ENCODE measurements around the gene DLGAP4.

DLGAP4 gene

GRCh38 chr20:36573103-36573797 lies 267.1 kb downstream of the DLGAP4 start, which contains the start of gene TGIF2:
Gene TGIF2 (plus strand): TSS chr20:36573597. CDS start chr20:36578775, 5,178 bp downstream.
- Histone ChIP-seq H3K4me3 (ENCODE audit: low read length in 2 of 2) (peak within 1 kb of the TSS; percentile 69 to 71), H3K27ac (ENCODE audit: low read depth in 2 of 2, low read length in 2 of 2) (peak within 1 kb of the TSS; percentile 78 to 83), H3K27me3 (ENCODE audit: control insufficient read depth in 2 of 2, insufficient read depth in 2 of 2, low read length in 2 of 2) (no peaks in the 10 kb centered on the region), H3K4me1 (ENCODE audit: control insufficient read depth in 2 of 2, insufficient read depth in 2 of 2, low read length in 2 of 2) (peaks cover 7 to 13% of the 10 kb centered on the region in 2 donors), H3K9ac (ENCODE audit: low read depth in 1 of 2, low read length in 2 of 2) (peak within 1 kb of the TSS; percentile 74 to 76), H3K9me3 (ENCODE audit: control insufficient read depth in 2 of 2, low read length in 2 of 2) (no peaks in the 10 kb centered on the region), H3K36me3 (ENCODE audit: control insufficient read depth in 2 of 2, insufficient read depth in 2 of 2, low read length in 2 of 2) (no peaks in the 10 kb centered on the region)

DNA sequence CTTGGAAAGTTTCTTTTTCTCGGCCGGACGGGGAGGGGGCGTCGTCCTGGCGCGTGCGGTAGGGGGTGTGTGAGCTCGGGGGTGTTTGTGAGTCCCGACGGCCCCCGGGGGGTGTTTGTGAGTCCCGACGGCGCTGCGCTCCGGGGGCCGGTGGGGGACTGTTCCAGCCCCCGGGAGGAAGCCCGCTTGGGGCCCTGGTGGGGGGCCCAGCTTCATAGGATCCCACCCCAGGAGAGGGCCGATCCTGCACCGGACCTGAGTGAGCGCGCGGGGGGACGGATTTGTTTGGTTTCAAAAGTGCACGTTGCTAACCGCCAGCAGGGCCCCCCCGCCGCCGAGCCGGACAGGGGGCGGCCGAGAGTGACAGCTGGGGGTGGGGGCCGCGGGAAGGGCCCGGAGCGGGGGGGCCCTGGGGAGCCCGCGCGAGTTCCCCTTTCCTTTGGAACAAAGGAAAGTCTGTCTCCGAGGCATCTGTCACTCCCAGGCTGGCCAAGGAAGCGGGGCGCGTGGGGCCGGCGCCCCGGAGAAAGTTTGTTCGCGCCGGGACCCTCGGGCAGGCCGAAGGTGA lies 267.7 kb downstream of the DLGAP4 start:
- Histone ChIP-seq H3K4me1 (ENCODE audit: control insufficient read depth in 2 of 2, insufficient read depth in 2 of 2, low read length in 2 of 2) (peaks cover 7 to 13% of the 10 kb centered on the region in 2 donors), H3K4me3 (ENCODE audit: low read length in 2 of 2) (peak overlapping the region; percentile 63 to 69), H3K27ac (ENCODE audit: low read depth in 2 of 2, low read length in 2 of 2) (peak overlapping the region; percentile 78 to 83), H3K27me3 (ENCODE audit: control insufficient read depth in 2 of 2, insufficient read depth in 2 of 2, low read length in 2 of 2) (no peaks in the 10 kb centered on the region), H3K9ac (ENCODE audit: low read depth in 1 of 2, low read length in 2 of 2) (peak overlapping the region; percentile 60 to 74), H3K36me3 (ENCODE audit: control insufficient read depth in 2 of 2, insufficient read depth in 2 of 2, low read length in 2 of 2) (no peaks in the 10 kb centered on the region), H3K9me3 (ENCODE audit: control insufficient read depth in 2 of 2, low read length in 2 of 2) (no peaks in the 10 kb centered on the region)

DNA sequence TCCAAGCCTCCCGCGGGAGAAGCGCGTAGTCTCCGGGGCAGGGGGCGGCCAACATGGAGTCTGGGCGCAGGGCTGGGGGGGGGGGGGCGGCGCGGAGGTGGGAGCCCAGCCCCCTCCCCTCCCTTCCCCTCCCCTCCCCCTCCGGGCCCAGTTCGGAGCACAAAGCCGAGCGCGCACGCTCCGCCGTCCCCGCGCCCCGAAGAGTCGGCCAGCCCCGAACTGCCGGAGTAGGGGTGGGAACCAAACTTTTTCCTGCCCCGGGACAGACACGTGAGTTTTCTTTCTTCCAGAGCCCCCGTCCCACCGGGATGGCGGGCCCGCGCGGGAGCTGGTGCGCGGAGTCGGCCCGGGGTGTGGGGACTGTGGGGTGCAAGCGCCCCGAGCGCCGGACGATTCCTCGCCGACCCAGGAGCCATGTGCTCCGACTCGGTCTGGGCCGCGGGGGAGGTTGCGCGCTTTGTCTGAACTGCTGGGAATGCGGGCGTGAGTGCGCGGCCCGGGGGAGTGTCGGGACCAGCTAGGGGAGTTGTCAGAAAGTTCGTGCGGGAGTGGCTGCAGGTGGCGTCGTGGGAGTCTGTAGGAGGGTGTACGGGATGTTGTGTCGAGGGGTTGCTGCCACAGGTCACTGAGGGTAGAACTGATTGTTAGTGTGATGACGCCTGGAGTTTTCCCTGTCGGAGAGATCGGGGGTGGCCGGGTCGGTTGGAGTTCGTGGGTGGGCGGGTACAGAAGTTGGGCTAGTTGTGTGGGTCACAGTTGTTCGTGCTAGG lies 268.4 kb downstream of the DLGAP4 start:
- Histone ChIP-seq H3K27ac (ENCODE audit: low read depth in 2 of 2, low read length in 2 of 2) (peak overlapping the region; percentile 31 to 83), H3K9ac (ENCODE audit: low read depth in 1 of 2, low read length in 2 of 2) (peak overlapping the region; percentile 52 to 74)

DNA sequence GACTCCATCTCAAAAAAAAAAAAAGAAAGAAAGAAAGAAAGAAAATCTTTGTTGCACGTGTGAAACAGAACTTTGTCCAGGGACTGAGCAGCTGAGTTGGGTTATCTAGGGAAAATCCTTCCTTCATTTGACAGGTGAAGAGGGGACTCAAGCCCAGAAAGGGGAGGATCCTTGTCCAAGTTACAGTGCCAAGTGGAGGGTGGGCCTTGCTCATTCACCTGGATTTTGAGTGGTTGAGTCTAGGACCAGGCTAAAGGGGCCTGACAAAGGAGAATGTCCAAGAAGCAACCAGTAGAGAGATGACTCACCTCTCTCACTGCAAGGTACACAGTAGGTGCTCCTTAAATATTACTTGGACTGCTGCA lies 269.9 kb downstream of the DLGAP4 start:
- no peaks in the 10 kb centered on the region for H3K27me3 ChIP-seq (ENCODE audit: control insufficient read depth in 2 of 2, insufficient read depth in 2 of 2, low read length in 2 of 2)
- H3K36me3 ChIP-seq (ENCODE audit: control insufficient read depth in 2 of 2, insufficient read depth in 2 of 2, low read length in 2 of 2) = peaks cover 10 to 11% of the 10 kb centered on the region in 2 donors
- H3K4me3 ChIP-seq (ENCODE audit: low read length in 2 of 2) = no peak overlapping the region
- peaks cover 7 to 13% of the 10 kb centered on the region in 2 donors for H3K4me1 ChIP-seq (ENCODE audit: control insufficient read depth in 2 of 2, insufficient read depth in 2 of 2, low read length in 2 of 2)
- no peak overlapping the region for H3K27ac ChIP-seq (ENCODE audit: low read depth in 2 of 2, low read length in 2 of 2)
- no peaks in the 10 kb centered on the region for H3K9me3 ChIP-seq (ENCODE audit: control insufficient read depth in 2 of 2, low read length in 2 of 2)
- H3K9ac ChIP-seq (ENCODE audit: low read depth in 1 of 2, low read length in 2 of 2) = no peak overlapping the region

More for the DNA sequence above, 268.4 kb downstream of the DLGAP4 start:
- Histone ChIP-seq H3K4me1 (ENCODE audit: control insufficient read depth in 2 of 2, insufficient read depth in 2 of 2, low read length in 2 of 2) (peaks cover 7 to 13% of the 10 kb centered on the region in 2 donors), H3K27me3 (ENCODE audit: control insufficient read depth in 2 of 2, insufficient read depth in 2 of 2, low read length in 2 of 2) (no peaks in the 10 kb centered on the region), H3K4me3 (ENCODE audit: low read length in 2 of 2) (peak overlapping the region; percentile 69 to 71), H3K36me3 (ENCODE audit: control insufficient read depth in 2 of 2, insufficient read depth in 2 of 2, low read length in 2 of 2) (peaks cover 2 to 3% of the 10 kb centered on the region in 2 donors), H3K9me3 (ENCODE audit: control insufficient read depth in 2 of 2, low read length in 2 of 2) (no peaks in the 10 kb centered on the region)

Data from mucosa of rectum (tissue), 2 donors.